ENCODE measurements around the gene ZNF750.

DNA sequence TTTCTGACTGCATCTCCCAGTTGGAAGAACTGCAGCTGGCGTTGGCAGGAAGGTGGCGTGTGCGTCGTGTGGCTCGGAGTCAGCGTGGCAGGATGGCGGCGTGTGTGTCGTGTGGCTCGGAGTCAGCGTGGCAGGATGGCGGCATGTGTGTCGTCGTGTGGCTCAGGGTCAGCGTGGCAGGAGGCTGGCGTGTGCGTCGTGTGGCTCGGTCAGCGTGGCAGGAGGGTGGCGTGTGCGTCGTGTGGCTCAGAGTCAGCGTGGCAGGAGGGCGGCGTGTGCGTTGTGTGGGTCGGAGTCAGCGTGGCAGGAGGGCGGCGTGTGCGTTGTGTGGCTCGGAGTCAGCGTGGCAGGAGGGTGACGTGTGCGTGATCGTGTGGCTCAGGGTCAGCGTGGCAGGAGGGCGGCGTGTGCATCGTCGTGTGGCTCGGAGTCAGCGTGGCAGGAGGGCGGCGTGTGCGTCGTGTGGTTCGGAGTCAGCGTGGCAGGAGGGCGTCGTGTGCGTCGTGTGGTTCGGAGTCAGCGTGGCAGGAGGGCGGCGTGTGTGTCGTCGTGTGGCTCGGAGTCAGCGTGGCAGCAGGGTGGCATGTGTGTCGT is 38.3 kb downstream of the ZNF750 start:
- TF ChIP-seq, protein P1, sequence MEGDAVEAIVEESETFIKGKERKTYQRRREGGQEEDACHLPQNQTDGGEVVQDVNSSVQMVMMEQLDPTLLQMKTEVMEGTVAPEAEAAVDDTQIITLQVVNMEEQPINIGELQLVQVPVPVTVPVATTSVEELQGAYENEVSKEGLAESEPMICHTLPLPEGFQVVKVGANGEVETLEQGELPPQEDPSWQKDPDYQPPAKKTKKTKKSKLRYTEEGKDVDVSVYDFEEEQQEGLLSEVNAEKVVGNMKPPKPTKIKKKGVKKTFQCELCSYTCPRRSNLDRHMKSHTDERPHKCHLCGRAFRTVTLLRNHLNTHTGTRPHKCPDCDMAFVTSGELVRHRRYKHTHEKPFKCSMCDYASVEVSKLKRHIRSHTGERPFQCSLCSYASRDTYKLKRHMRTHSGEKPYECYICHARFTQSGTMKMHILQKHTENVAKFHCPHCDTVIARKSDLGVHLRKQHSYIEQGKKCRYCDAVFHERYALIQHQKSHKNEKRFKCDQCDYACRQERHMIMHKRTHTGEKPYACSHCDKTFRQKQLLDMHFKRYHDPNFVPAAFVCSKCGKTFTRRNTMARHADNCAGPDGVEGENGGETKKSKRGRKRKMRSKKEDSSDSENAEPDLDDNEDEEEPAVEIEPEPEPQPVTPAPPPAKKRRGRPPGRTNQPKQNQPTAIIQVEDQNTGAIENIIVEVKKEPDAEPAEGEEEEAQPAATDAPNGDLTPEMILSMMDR (conservative IDR thresholded peaks at IDR 0.05) = no peak
- TF ChIP-seq EZH2 (IDR thresholded peaks at IDR 0.05; ENCODE audit: low read depth) = no peak
